Measurements from ENCODE around the gene CDK5RAP3. TPM values are rescaled to one million over a fixed set of nuclear protein-coding genes. Genes with fewer than 3 reads are reported as not detected.

CDK5RAP3 gene
- total and polyA plus RNA-seq, 2 experiments from 2014 or later, result 92.6 to 106 TPM

DNA sequence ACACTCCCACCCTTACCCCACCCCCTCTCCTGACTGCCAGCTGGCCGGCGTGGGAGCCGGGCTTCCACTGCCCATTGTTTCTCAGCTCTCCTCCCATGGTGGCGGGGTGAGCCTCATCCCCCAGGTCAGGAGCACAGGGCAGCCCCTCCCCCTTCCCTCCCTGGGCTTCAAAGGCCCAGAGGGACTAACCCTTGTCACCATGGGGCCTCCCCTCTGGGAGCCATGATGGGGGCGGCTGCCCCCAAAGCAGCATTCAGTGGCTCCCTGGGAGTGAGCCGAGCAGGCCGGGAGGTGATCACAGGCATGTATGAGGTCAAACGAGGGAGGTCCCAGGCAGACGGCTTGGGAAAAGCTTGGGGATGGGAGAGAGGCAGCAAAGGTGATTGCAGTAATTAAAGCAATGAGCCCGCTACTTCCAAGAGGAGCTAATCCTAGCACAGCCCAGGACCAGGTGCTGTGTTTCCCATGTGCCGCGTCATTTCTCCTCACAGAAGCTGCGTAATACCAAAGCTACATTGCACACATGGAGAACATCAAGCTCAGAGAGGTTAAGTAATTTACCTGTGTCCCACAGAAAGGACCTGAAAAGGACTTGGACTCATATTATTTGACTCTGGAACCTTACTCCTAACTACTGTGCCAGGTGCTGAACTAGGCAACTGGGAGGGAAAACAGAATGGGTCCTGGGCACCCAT, 24.5 kb downstream of the CDK5RAP3 start:
- peak overlapping the region; percentile 96 for H2AFZ ChIP-seq
- no peaks in the 10 kb centered on the region for H3K36me3 Mint-ChIP-seq (ENCODE audit: low read depth)
- no peaks in the 10 kb centered on the region for H3K79me2 ChIP-seq (replicated peaks; ENCODE audit: insufficient read depth)
- H3K4me1 Mint-ChIP-seq, result peaks cover 59% of the 10 kb centered on the region
- H3K36me3 ChIP-seq (ENCODE audit: insufficient read depth), result no peaks in the 10 kb centered on the region
- ATAC-seq (peak; percentile 57), DNase-seq (ENCODE audit: low spot score) (peak; percentile 55)
- no peak overlapping the region for H3K4me3 Mint-ChIP-seq
- H3K9me3 Mint-ChIP-seq, result no peaks in the 10 kb centered on the region; the same call in 2 of the 3 replicates
- peak overlapping the region; percentile 34; the same call in 1 of the 2 replicates for H3K4me3 ChIP-seq
- H4K20me1 ChIP-seq (replicated peaks; ENCODE audit: insufficient read depth), result no peaks in the 10 kb centered on the region
- H3K27me3 Mint-ChIP-seq (ENCODE audit: insufficient read depth, low read depth, poor library complexity), result peaks cover 15% of the 10 kb centered on the region
- peak overlapping the region; percentile 32; the same call in 1 of the 2 replicates for H3K27ac Mint-ChIP-seq
- peaks cover 35% of the 10 kb centered on the region for H3K4me1 ChIP-seq (ENCODE audit: insufficient read depth)
- H3K27me3 ChIP-seq (ENCODE audit: insufficient read depth), result no peaks in the 10 kb centered on the region
- TF ChIP-seq, protein P1, sequence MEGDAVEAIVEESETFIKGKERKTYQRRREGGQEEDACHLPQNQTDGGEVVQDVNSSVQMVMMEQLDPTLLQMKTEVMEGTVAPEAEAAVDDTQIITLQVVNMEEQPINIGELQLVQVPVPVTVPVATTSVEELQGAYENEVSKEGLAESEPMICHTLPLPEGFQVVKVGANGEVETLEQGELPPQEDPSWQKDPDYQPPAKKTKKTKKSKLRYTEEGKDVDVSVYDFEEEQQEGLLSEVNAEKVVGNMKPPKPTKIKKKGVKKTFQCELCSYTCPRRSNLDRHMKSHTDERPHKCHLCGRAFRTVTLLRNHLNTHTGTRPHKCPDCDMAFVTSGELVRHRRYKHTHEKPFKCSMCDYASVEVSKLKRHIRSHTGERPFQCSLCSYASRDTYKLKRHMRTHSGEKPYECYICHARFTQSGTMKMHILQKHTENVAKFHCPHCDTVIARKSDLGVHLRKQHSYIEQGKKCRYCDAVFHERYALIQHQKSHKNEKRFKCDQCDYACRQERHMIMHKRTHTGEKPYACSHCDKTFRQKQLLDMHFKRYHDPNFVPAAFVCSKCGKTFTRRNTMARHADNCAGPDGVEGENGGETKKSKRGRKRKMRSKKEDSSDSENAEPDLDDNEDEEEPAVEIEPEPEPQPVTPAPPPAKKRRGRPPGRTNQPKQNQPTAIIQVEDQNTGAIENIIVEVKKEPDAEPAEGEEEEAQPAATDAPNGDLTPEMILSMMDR (conservative IDR thresholded peaks at IDR 0.05; ENCODE audit: low read depth in 2 of 2), result no peak
- TF ChIP-seq CREB1 (CRISPR knock-in tag; IDR thresholded peaks at IDR 0.05; ENCODE audit: low read depth), result no peak
- no peak for TF ChIP-seq ZNF114 (CRISPR knock-in tag; IDR thresholded peaks at IDR 0.05)
- TF ChIP-seq ZNF331 (CRISPR knock-in tag; IDR thresholded peaks at IDR 0.05; ENCODE audit: low read depth), result no peak
- TF ChIP-seq EZH2phosphoT487 (IDR thresholded peaks at IDR 0.05; ENCODE audit: unreplicated experiment), result no peak
- no peak for TF ChIP-seq REST (IDR thresholded peaks at IDR 0.05; ENCODE audit: unreplicated experiment)
- no peak for TF ChIP-seq EZH2 (IDR thresholded peaks at IDR 0.05; ENCODE audit: low read depth, unreplicated experiment)
- no peak for TF ChIP-seq JUNB (IDR thresholded peaks at IDR 0.05; ENCODE audit: unreplicated experiment)
- no peak for TF ChIP-seq STAT1 (IDR thresholded peaks at IDR 0.05; ENCODE audit: unreplicated experiment)
- no peak overlapping the region for H3K27ac ChIP-seq (ENCODE audit: low read depth)
- no peaks in the 10 kb centered on the region for H3K9me2 ChIP-seq (ENCODE audit: insufficient read depth)
- peak overlapping the region; percentile 57 for H3K4me2 ChIP-seq
- H3F3A ChIP-seq (replicated peaks; ENCODE audit: low read depth), result 0 out of 2 replicates have a peak, but pooled peaks cover 3% of the 10 kb centered on the region

DNA sequence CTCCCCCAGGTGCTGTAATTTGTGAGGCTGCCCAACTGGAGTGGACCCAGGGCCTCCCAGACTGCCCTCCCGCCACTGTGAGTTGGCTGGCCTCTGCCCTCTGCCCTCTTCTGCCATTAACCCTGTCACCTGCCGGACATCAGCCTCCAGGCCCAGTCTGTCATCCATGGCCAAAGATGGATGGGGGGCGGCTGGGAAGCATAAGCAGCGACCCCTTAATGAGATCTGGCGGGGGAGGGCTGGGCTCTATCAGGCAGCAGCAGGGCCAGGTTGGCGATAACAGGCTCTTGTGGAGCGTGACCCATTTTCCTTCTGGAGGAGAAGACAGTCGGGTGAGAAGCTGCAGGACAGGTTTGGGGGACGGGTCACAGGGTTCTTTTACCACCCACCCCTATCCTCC, 25.3 kb downstream of the CDK5RAP3 start:
- no peak overlapping the region for H3K4me3 Mint-ChIP-seq
- H3K4me1 ChIP-seq (ENCODE audit: insufficient read depth), result peaks cover 28% of the 10 kb centered on the region
- TF ChIP-seq ZNF331 (CRISPR knock-in tag; IDR thresholded peaks at IDR 0.05; ENCODE audit: low read depth), result no peak
- TF ChIP-seq ZNF114 (CRISPR knock-in tag; IDR thresholded peaks at IDR 0.05), result no peak
- no peak for TF ChIP-seq STAT1 (IDR thresholded peaks at IDR 0.05; ENCODE audit: unreplicated experiment)
- no peak for TF ChIP-seq NANOG (IDR thresholded peaks at IDR 0.05; ENCODE audit: borderline replicate concordance)
- no peak for TF ChIP-seq REST (IDR thresholded peaks at IDR 0.05; ENCODE audit: unreplicated experiment)
- no peak for TF ChIP-seq EZH2phosphoT487 (IDR thresholded peaks at IDR 0.05; ENCODE audit: unreplicated experiment)
- no peak for TF ChIP-seq JUNB (IDR thresholded peaks at IDR 0.05; ENCODE audit: unreplicated experiment)

More for the DNA sequence above, 25.3 kb downstream of the CDK5RAP3 start:
- H3K36me3 Mint-ChIP-seq (ENCODE audit: low read depth), result no peaks in the 10 kb centered on the region
- no peaks in the 10 kb centered on the region for H3K9me2 ChIP-seq (ENCODE audit: insufficient read depth)
- H3K27me3 ChIP-seq (ENCODE audit: insufficient read depth), result no peaks in the 10 kb centered on the region
- H3F3A ChIP-seq (replicated peaks; ENCODE audit: low read depth), result 0 out of 2 replicates have a peak, but pooled peaks cover 3% of the 10 kb centered on the region
- no peaks in the 10 kb centered on the region; the same call in 2 of the 3 replicates for H3K9me3 Mint-ChIP-seq
- H3K36me3 ChIP-seq (ENCODE audit: insufficient read depth), result no peaks in the 10 kb centered on the region
- ATAC-seq (no peak), DNase-seq (ENCODE audit: low spot score) (no peak)
- peaks cover 10% of the 10 kb centered on the region for H3K27me3 Mint-ChIP-seq (ENCODE audit: insufficient read depth, low read depth, poor library complexity)
- no peak overlapping the region for H3K4me3 ChIP-seq
- no peak overlapping the region for H3K4me2 ChIP-seq
- no peaks in the 10 kb centered on the region for H4K20me1 ChIP-seq (replicated peaks; ENCODE audit: insufficient read depth)
- no peak overlapping the region for H3K27ac Mint-ChIP-seq
- no peaks in the 10 kb centered on the region for H3K79me2 ChIP-seq (replicated peaks; ENCODE audit: insufficient read depth)
- no peak overlapping the region for H2AFZ ChIP-seq
- peaks cover 54% of the 10 kb centered on the region for H3K4me1 Mint-ChIP-seq
- no peak overlapping the region for H3K27ac ChIP-seq (ENCODE audit: low read depth)
